GM18867 (cell line): ENCODE measurements around the gene IL4I1.
"Not testable (repeated sequence)": the region's sequence is repeated elsewhere in the genome, so short reads cannot be mapped to it uniquely, and the experiment has no call there.

ENCODE experiments used
- ATAC-seq: cut with Tn5 transposase; IDR thresholded peaks from one replicate; pipeline ENCODE4 v1.9.1; 2021; ENCODE audit warnings: mild to moderate bottlenecking, moderate library complexity; ENCODE audit not compliant: unreplicated experiment

IL4I1 gene, protein sequence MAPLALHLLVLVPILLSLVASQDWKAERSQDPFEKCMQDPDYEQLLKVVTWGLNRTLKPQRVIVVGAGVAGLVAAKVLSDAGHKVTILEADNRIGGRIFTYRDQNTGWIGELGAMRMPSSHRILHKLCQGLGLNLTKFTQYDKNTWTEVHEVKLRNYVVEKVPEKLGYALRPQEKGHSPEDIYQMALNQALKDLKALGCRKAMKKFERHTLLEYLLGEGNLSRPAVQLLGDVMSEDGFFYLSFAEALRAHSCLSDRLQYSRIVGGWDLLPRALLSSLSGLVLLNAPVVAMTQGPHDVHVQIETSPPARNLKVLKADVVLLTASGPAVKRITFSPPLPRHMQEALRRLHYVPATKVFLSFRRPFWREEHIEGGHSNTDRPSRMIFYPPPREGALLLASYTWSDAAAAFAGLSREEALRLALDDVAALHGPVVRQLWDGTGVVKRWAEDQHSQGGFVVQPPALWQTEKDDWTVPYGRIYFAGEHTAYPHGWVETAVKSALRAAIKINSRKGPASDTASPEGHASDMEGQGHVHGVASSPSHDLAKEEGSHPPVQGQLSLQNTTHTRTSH

DNA sequence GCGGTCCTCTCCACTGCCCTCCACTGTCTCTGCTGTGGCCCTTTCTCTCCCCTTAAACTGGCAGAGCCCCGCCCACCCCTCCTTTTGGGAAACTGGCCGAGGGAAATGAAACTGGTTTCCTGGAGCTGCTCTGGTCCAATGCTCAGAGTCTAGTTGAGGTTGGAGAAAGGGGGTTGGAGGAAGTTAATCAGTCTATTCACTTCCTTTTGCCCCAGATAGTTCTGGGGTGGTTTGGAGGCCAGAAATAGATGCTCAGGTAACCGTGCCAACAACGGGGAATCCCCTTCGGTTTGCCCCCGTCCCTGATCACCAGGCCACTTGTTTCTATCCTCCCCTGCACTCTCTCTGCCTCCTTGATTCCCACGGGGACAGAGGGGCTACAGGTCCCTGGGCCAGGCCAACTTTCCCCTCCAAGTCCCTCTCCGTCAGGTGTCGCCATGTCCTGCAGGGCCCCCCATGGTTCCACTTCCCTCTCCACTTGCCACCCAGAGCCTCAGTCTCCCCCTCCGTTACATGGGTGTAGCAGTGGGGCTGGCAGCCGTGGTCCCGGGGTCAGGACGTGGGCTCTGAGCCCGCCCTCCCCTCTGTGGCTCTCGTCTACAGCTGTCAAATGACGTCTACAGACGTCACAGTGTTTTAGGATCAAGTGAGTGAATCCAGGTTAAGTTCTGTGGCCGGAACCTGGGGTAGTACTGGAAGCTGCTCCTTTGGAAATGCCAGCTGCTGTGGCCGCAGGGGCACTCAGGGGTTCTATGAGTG, at the start of gene IL4I1:
TSS of gene IL4I1 (minus strand) at position 25 of the 759 bp plus-strand sequence. CDS start 727 bp downstream, outside the sequence.
- peak; percentile 40 for ATAC-seq

DNA sequence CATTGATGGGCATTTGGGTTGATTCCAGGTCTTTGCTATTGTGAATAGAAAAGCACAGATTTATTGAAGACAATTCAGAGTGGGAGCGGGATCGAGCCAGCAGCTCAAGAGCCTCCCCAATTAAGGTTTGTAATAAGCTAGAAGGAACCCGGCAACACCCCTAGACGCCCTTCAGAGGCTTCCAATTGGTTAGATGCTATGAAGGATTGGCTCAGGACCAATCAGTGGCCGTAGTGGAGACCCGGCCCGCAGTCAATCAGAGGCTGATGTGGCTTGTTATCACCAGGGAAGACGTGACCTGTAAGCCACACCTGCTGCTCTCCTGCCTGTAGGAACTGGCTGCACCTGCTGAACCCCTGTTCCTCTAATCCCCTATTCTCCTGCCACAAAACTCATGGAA, 49.7 kb upstream of the IL4I1 start:
- no peak for ATAC-seq

DNA sequence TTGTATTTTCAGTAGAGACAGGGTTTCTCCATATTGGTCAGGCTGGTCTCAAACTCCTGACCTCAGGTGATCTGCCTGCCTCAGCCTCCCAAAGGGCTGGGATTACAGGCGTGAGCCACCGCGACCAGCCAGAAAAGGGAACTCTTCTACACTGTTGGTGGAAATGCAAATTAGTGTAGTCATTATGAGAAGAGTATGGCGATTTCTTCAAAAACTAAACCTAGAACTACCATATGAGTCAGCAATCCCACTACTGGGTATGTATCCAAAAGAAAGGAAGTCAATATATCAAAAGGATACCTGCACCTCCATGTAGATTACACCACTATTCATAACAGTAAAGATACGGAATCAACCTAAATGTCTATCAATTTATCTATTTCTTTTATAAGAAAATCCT, 47.9 kb upstream of the IL4I1 start:
- not testable (repeated sequence) for ATAC-seq

DNA sequence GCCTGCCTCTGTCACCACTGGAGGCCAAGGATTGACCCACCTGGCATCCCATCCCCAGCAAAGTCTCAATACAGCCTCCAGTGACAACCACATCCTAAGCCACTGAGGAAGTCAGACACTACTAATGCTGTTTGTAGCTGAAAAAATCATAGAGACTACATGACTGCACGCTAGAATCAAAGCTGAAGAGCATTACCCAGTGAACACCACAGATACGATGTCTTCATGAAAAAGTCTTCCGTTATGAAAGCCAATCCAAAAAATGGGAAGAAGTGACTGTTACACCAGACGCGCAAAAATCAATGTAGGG, 43.8 kb upstream of the IL4I1 start:
- ATAC-seq: no peak

DNA sequence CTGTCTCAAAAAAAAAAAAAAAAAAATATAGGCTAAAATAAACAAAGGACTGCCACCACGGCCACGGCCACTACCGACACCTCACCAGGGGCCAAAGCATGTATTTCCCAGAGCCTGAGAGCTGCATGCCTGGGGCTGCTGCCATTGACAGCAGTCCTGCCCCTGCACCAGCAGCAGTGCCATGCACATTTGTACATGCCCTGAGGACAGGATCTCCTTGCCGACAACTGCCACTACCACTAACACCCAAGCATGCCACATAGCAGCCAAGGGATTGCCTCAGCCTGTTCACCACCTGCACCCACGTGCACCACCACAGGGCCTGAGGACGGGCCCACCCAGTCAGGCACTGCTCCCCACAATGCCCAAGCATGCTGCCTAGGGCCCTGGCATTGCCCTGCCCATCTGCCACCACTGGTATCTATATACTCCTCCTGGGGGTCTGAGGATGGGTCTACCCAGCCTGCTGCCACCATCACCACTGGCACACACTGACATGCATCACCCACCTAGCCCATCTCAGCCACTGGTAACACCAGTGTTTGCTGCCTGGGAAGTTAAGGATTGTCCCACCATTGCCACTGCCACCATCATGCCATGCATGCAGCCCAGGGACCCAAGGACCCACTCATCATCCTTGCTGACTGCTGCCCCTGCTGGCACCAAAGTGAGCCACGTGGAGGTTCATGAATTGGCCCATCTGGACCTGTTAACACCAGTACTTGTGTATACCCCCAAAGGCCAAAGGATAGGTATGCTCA, 43.2 kb upstream of the IL4I1 start:
- ATAC-seq: no peak

DNA sequence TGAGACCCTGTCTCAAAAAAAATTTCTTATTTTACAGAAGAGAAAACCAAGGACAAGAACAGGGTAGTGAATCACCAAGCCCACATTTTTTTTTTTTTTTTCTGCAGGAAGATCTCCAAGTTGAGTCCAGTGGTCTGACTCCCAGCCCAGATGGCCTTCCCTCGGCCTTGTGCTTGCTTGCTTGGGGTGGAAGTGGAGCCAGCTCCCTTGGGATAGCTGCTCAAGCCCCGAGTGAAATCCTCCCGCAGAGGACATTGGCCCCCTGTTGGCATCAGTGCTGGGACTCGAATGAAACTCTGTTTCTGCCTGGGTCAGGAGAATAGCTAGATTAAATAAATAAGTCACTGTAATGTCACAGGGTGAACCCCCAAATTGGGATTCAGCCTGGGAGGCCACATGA, 42.0 kb upstream of the IL4I1 start:
- no peak for ATAC-seq

DNA sequence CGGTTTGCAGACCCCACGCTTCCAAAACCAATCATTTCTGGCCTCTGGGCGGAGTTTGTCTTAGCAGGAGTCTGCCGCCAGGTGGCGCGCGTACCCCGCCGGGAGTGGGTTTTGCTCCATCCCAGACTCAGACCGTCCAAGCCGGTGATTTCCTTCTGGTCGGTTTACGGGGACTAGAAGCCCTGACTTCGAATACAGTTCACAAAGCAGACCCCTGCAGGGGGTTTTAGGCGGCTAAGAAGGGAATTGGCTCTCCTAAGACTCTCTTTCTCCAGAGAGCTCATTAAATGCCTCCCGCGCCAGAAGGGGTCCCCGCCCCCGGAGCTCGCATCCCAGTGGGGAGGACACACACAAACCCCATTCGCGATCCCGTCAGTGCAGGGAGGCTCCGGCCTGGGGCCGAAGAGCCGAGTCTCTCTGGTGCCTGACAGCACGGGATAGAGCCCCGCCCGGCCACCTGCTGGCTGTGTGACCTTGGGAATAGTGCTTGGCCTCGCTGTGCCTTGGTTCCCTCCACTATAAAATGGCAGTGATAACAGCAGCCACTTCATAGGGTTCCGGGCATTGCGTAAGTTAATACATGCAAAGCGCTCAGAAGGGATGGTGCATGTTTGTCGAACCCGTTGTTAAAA, 41.2 kb upstream of the IL4I1 start:
- ATAC-seq: no peak

DNA sequence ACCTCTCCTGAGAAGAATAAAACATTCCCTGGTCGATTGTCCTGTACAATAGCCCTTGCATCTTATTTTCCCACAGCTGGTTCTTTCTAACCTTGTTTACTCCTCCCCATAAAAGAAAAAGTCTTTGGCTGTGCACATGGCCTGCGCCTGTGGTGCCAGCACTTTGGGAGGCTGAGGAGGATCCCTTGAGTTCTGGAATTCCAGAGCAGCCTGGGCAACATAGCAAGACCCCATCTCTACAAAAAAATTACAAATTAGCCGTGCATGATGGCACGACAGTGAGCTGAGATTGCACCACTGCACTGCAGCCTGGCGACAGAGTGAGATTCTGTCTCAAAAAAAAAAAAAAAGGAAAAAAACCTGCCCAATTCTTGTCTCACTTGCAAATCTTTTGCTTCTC, 39.9 kb upstream of the IL4I1 start:
- no peak for ATAC-seq

DNA sequence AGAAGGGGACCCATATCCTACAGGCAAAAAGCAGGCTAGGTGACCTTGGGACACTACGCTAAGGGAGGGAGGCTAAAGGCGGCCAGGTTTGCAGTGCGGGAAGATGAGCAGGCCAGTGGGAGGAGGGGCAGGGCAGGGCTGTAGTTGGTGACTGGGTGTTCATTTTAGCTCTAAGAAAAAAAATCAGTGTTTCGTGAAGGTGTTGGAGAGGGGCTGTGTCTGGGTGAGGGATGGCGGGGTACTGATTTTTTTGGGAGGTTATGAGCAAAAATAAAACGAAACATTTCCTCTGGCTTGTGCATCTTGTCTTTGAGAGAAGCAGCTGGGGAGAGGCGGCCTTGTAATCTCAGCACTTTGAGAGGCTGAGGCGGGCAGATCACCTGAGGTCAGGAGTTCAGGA, 37.0 kb upstream of the IL4I1 start:
- no peak for ATAC-seq

DNA sequence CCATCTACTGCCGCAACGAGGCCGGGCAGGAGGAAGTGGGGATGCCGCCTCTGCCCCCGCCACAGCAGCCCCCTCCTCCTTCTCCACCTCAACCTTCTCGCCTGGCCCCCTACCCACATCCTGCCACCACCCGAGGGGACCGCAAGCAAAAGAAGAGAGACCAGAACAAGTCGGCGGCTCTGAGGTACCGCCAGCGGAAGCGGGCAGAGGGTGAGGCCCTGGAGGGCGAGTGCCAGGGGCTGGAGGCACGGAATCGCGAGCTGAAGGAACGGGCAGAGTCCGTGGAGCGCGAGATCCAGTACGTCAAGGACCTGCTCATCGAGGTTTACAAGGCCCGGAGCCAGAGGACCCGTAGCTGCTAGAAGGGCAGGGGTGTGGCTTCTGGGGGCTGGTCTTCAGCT, 36.0 kb upstream of the IL4I1 start:
- no peak for ATAC-seq

DNA sequence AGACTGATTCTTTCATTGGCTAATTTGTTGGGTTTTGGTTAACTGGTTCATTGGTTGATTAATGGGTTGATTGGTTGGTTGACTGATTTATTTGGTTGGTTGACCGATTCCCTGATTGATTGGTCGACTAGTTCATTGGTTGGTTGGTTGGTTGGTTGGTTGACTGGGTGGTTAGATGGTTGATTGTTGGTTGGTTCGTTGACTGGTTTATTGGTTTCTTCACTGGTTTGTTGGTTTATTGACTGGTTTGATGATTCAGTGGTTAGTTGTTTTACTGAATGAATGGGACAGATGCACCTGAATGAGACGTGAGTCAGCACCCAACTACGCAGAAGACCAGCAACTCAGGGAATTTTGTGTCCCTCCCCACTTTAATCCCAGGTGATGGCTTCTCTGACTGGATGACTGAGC, 35.4 kb upstream of the IL4I1 start:
- ATAC-seq: no peak

DNA sequence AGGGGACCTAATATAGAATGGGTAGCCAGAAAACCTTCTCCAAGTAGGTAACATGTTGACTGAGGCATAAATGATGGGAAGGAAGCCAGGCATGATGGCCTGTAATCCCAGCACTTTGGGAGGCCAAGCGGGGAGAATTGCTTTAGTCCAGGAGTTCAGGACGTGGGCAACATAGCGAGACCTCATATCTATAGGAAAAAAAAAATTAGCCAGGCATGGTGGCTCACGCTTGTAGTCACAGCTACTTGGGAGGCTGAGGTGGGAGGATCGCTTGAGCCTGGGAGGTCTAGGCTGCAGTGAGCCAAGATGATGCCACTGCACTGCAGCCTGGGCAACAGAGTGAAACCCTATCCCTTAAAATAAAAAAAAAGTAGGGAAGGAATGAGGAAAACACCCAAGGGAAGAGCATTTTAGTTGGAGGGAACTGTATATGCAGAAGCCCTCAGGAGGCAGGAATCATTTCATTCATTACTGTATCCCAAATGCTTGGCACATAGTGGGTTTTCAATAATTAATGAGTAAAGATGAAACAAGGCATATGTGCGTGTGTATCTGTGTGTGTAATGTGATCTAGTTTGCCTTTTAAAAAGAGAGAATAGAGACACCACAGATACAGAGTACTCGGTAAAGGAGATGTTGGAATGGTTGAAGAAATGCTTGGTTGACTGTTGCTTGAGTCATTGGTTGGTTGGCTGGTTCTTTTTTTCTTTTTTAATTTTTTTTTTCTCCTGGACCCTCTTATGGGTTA, 34.8 kb upstream of the IL4I1 start:
- no peak for ATAC-seq

DNA sequence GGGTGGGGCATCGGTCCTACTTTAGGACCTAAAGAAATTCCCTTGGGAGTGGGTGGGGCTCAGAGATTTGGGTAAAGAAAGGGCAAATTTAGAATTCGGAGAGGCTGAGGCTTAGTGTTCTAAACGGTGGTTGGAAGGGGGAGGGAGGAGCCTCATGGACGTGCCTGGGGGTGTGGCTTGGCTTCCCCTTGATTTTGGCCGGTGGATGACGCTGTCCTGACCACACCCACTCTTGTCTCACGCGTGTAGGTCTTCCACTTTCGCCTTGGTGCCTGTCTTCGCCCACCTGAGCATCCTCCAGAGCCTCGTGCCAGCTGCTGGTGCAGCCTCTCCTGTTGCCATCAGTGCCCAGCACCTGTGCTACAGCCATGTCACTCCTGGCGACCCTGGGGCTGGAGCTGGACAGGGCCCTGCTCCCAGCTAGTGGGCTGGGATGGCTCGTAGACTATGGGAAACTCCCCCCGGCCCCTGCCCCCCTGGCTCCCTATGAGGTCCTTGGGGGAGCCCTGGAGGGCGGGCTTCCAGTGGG, 33.9 kb upstream of the IL4I1 start:
- no peak for ATAC-seq

DNA sequence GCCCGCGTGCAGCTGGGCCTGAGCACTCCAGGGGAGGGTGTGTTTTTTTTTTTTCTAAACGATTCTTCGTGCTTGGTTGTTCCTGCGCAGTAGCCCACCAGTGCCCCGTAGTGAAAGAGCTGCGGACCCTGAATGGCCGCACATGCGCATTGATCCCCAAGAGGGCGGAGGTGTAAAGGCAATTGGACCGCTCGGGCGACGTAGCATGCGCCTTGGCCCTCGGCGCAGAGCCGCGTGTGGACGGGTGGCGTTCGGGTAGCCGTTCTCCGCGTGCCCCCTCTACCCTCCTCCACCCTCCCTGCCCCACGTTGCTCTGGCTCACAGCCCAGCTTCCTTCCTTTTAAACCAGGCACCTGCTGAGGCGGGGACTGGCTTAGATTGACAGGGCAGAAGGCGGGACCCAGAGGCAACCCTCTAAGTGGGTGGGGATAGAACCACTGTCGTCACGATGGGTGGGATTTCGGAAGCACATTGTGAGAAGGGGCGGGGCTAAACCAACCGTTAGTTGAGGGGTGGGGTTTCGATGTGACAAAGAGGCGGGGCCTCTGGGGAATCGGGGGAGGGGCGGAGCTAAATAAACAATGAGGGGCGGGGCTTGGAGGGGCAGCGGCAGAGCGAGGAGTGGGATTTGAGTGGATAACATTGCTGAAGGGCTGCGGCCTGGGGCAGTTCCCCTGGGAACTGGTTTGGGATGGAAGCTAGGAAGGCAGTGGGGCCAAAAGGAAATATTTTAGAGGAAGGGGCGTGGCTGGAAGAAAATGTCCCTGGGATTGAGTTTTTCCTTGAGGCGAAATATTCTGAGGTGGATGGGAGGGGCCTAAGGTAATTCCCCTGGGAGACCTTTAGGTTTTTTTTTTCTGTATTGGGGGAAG, 33.2 kb upstream of the IL4I1 start:
- ATAC-seq: peak; percentile 74

DNA sequence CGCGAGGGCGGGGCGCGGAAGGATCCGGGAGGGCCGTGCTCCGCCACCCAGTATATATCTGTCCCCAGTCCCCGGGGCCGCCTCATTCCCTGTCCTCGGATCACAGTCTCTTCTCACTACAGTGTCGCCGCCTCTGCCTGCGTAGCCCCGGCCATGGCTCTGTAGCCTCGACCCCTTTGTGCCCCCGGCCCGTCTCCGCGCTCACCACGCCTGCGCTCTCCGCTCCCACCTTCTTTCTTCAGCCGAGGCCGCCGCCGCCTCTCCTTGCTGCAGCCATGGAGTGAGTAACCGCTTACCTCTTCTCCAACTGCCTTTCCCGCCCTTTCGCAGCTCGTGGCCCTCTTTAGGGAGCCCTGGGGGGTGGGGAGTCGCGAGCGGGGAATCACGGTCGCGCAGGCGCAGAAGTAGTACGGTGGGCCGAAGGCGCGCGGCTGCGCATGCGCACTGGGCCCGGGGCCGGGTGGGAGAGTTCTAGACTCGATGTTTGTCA, 32.5 kb upstream of the IL4I1 start, which contains the start of the genes ATF5 and NUP62:
TSS of gene ATF5 (plus strand) at position 85 of the 490 bp plus-strand sequence. CDS start 1,646 bp downstream, outside the sequence.
TSS of gene NUP62 (minus strand) at position 384 of the 490 bp plus-strand sequence. CDS start 19,697 bp downstream, outside the sequence.
- peak; percentile 50 for ATAC-seq

DNA sequence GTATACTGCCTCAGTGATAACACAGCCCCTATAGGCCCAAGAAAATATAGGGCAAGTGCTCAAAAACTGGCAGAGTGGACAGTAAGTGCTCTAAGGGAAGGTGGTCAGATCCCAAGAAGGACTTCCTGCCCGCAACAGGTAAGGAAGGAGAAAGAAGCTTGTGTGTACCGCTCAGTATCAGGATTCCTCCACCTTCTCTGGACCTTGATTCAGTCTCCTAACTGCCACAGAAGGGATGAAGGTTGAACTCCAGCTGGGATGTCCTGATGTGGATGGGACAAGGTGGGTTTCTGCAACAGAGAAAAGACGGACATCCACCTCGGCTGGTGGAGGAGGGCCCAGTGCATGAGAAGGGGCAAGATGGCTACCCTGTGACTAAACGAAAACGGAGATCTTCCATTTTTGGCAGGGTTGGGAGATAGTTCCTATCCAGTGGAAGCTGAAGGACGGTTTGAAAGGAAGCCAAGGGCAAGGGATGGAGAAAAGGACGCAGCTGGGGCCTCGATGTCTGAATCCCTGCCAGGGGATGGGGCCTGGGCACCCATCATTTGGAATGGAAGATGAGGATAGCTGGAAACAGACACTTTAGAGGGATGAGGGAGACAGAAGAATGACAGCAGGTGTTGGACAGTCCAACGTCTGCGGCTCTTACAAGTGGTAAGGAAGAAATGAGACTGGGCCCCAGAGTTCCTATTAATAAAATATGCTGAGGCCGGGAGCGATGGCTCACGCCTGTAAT, 31.0 kb upstream of the IL4I1 start:
- ATAC-seq: no peak

DNA sequence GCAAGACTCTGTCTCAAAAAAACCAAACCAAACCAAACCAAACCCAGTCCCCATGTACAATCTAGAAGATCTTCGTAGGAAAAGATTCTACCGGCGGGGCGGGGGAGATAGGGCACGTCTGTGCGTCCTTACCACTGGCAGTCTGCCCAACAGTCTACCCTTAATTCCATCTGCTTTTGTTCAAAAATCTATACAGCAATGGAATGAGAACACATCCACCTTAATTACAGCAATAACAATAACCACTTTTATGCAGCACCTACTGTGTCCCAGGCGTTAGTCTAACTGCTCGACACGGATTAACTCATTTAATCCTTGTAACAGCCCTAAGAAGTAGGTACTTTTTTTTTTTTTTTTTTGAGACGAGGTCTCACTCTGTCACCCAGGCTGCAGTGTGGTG, 29.8 kb upstream of the IL4I1 start:
- ATAC-seq: no peak

DNA sequence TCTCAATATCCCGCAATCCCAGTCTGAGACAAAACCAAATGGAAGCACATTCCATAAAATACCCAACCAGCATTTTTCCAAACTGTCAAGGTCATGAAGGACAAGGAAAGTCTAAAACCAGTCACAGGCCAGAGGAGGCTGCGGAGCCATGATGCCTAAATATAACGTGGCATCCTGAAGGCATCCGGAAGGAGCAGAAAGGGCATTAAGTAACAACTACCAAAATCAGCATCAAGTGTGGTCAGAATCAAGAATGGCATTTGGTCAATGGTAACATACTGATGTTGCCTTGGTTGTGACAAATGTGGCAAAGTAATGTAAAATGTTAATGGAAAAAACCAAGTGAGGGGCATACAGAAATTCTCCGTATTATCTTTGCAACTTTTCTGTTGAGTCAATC, 28.8 kb upstream of the IL4I1 start:
- ATAC-seq: no peak
